Adrenal gland (tissue), 12 donors: ENCODE results near the gene BAZ1A. TPM values are rescaled to one million over a fixed set of nuclear protein-coding genes. Genes with fewer than 3 reads are reported as not detected.

Source experiments
- DNase-seq, 7 donors: peaks; one replicate each; pipeline ENCODE4 v3.0.0-alpha.2; 2019 to 2020
- H3K27ac ChIP-seq, 5 donors: fragments of 200-600 bp; sonication (generic) in 4 of 5; 1 replicate in 3 of 5; 2 replicates in 2 of 5; pipeline versions ENCODE4 v1.5.1 to v1.8.0; 2016 to 2020; ENCODE audit warnings: mild to moderate bottlenecking in 1 of 5
- H3K27me3 ChIP-seq: fragments of 200-600 bp; 2 replicates; pipeline ENCODE4 v1.8.0; 2021
- H3K36me3 ChIP-seq, 2 donors: fragments of 200-600 bp; replicated peaks in 1 of 2; 1 replicate in 1 of 2; 2 replicates in 1 of 2; pipeline versions ENCODE4 v1.5.1 to v1.8.0; 2018 to 2022
- H3K4me1 ChIP-seq, 2 donors: fragments of 200-600 bp; replicated peaks in 1 of 2; 1 replicate in 1 of 2; 2 replicates in 1 of 2; pipeline versions ENCODE4 v1.5.1 to v1.8.0; 2018 to 2021
- H3K4me3 ChIP-seq, 4 donors: fragments of 200-600 bp; sonication (generic) in 3 of 4; one replicate each; pipeline ENCODE4 v1.5.1; 2016 to 2018
- H3K9me3 ChIP-seq, 3 donors: fragments of 200-600 bp; sonication (generic) in 1 of 3; replicated peaks in 1 of 3; 1 replicate in 2 of 3; 2 replicates in 1 of 3; pipeline versions ENCODE4 v1.5.1 to v1.8.0; 2016 to 2021
- CTCF ChIP-seq, 6 experiments: fragments of 450-650 bp in 4 of 6; fragments of 200-600 bp in 2 of 6; sonication (generic) in 1 of 6; IDR thresholded peaks; 1 replicate in 5 of 6; 2 replicates in 1 of 6; pipeline versions ENCODE4 v1.5.1 to v1.8.0; 2016 to 2021; ENCODE audit warnings: antibody characterized with exemption in 6 of 6, mild to moderate bottlenecking in 2 of 6, moderate library complexity in 1 of 6
- POLR2A ChIP-seq, 2 donors: fragments of 450-650 bp; IDR thresholded peaks; one replicate each; pipeline ENCODE4 v1.6.1; 2017; ENCODE audit warnings: antibody characterized with exemption in 2 of 2, mild to moderate bottlenecking in 2 of 2, moderate library complexity in 1 of 2
- WGBS, 4 donors: extraction: QIAGEN DNeasy Blood & Tissue Kit in 2 of 4; methylation state at CpG; one replicate each; pipeline versions ENCODE4 v1.1.5 to v1.1.7; 2013 to 2017; 5-methylcytosine and 5-hydroxymethylcytosine counted together
- intact Hi-C, 2 donors: fragments of 100-400 bp; cut with DNase I; formaldehyde crosslinking; loops; one replicate each; pipeline versions ENCODE4 v1.14.1 to v1.15.0; 2022 to 2023
- polyA plus RNA-seq, 3 donors: library from polyadenylated mRNA; stranded (reverse); fragments of 200-250 nt in 2 of 3; fragments of 350-450 nt in 1 of 3; fragmentation: Illumina TruSeq in 1 of 3; extraction: RNeasy Lipid Tissue Mini Kit (QIAGEN cat#74804) in 1 of 3; gene quantifications; one replicate each; pipeline ENCODE4 v1.2.3, GENCODE V29; 2013 to 2014
- total RNA-seq, 9 donors: library from RNA; depleted of rRNA in 4 of 9; stranded (reverse); fragments of >200 nt in 4 of 9; fragments of 120-200 nt in 1 of 9; fragmentation: NEBNext Ultra II Directional in 1 of 9; extraction: Animal tissue kit (Norgen Biotek cat#: 25700) in 1 of 9; gene quantifications; one replicate each; pipeline versions ENCODE4 v1.1.0 to v1.2.4, GENCODE V29; 2013 to 2023
- donor health status: healthy with polysubstance abuse.
- donor health status: Bipolar disorder and iron deficiency.
- donor health status: DM: yes; HTN: yes; CAD: no.
- donor health status: DM: no; HTN: no; CAD: no.
- donor health status: DM: no; HTN: no; CAD: no.
- donor health status: DM: yes; HTN: yes; CAD: no.

The BAZ1A gene
- total and polyA plus RNA-seq, 12 donors, result 8.5 to 33.0 (median 14.4) TPM

GRCh38 chr14:34766606-34767005 is 108.6 kb downstream of the BAZ1A start:
- peaks cover 5 to 6% of the 10 kb centered on the region in 2 donors for H3K4me1 ChIP-seq
- no peaks in the 10 kb centered on the region for H3K27me3 ChIP-seq
- WGBS, 4 donors, result 72 to 91% (median 88%) methylated on average over 2 of the region's 2 CpGs
- H3K4me3 ChIP-seq, result no peak overlapping the region
- TF ChIP-seq CTCF (IDR thresholded peaks at IDR 0.05) (no peak), POLR2A (IDR thresholded peaks at IDR 0.05) (no peak)
- intact Hi-C loops, result no loop called here
- no peaks in the 10 kb centered on the region for H3K9me3 ChIP-seq
- no peak overlapping the region for H3K27ac ChIP-seq
- H3K36me3 ChIP-seq, result peaks cover 0 to 16% of the 10 kb centered on the region in 2 donors
- DNase-seq, result no peak

GRCh38 chr14:34766060-34766459 is 109.1 kb downstream of the BAZ1A start:
- Histone ChIP-seq H3K4me3 (no peak overlapping the region), H3K27ac (no peak overlapping the region), H3K36me3 (peaks cover 0 to 21% of the 10 kb centered on the region in 2 donors), H3K9me3 (no peaks in the 10 kb centered on the region), H3K27me3 (no peaks in the 10 kb centered on the region), H3K4me1 (peaks cover 5 to 6% of the 10 kb centered on the region in 2 donors)
- DNase-seq, result no peak
- WGBS, 4 donors, result 84 to 93% (median 90%) methylated on average over 3 of the region's 3 CpGs
- intact Hi-C loops, result no loop called here
- TF ChIP-seq CTCF (IDR thresholded peaks at IDR 0.05), result no peak
- no peak for TF ChIP-seq POLR2A (IDR thresholded peaks at IDR 0.05)

- Histone ChIP-seq H3K36me3 (peaks cover 0 to 19% of the 10 kb centered on the region in 2 donors), H3K27ac (no peak overlapping the region), H3K4me1 (peaks cover 0 to 6% of the 10 kb centered on the region in 2 donors), H3K4me3 (no peak overlapping the region), H3K9me3 (no peaks in the 10 kb centered on the region), H3K27me3 (no peaks in the 10 kb centered on the region)
- DNase-seq, result no peak
- TF ChIP-seq POLR2A (IDR thresholded peaks at IDR 0.05) (no peak), CTCF (IDR thresholded peaks at IDR 0.05) (no peak)
- intact Hi-C loops, result no loop called here
- 93 to 98% (median 96%) methylated on average over 2 of the region's 2 CpGs for WGBS, 4 donors
These were observed 119.9 kb downstream of the BAZ1A start for GRCh38 chr14:34755215-34755614.

- 79 to 98% (median 93%) methylated on average over 1 of the region's 1 CpG for WGBS, 4 donors
- Histone ChIP-seq H3K4me1 (peaks cover 0 to 6% of the 10 kb centered on the region in 2 donors), H3K27me3 (no peaks in the 10 kb centered on the region), H3K9me3 (no peaks in the 10 kb centered on the region), H3K4me3 (no peak overlapping the region), H3K27ac (no peak overlapping the region), H3K36me3 (peaks cover 0 to 19% of the 10 kb centered on the region in 2 donors)
- no peak for TF ChIP-seq POLR2A (IDR thresholded peaks at IDR 0.05)
- no peak for TF ChIP-seq CTCF (IDR thresholded peaks at IDR 0.05)
- DNase-seq, result no peak
- intact Hi-C loops, result no loop called here
These were observed 120.5 kb downstream of the BAZ1A start for GRCh38 chr14:34754687-34755086.
